ENCODE data around the gene STKLD1.

Gene STKLD1

DNA sequence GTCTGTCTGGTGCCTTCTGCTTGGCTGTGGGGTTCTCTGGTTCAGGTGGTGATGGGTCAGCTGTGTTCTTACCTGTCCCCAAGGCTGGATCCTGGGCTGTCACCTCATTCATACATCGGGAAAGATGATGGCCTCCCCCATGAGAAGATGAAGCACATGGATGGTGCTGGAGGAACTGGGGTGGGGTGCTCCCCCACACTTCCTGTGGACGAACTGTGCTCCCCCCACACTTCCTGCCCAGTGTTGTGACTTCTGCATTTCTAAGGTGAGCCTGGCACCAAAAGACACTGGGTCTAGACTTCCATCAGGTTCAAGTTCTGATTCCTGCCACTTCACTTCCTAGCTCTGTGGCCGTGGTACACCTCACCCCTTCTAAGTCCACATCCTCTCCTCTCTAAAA lies 35.9 kb upstream of the STKLD1 start:
- Mint-ChIP-seq H3K9me3 (no peaks in the 10 kb centered on the region), H3K4me3 (no peak overlapping the region), H3K36me3 (ENCODE audit: low read depth) (peaks cover 63% of the 10 kb centered on the region), H3K27ac (peak overlapping the region; percentile 34), H3K27me3 (no peaks in the 10 kb centered on the region), H3K4me1 (ENCODE audit: low read depth) (peaks cover 60% of the 10 kb centered on the region)

DNA sequence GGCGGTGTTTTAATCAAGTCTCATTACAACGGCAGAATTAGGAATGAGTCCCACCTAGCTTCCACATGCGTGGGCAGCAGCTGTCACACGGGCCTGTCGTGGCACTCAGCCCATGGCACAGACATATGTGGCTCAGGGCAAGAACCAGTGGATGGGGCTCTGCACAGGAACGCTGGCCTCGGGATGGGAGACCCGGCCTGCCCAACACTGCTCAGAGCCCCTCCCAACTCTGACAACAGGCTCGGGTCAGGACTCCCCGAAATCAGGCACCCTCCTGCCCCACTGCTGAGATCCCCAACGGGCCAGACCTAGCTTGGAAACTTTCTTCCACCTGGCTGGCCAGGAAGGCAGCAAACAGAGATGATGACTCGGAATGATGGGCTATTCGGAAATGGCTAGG lies 35.2 kb upstream of the STKLD1 start:
- Mint-ChIP-seq H3K4me1 (ENCODE audit: low read depth) (peaks cover 56% of the 10 kb centered on the region), H3K36me3 (ENCODE audit: low read depth) (peaks cover 65% of the 10 kb centered on the region), H3K9me3 (no peaks in the 10 kb centered on the region), H3K4me3 (no peak overlapping the region), H3K27me3 (no peaks in the 10 kb centered on the region), H3K27ac (peak overlapping the region; percentile 34)

DNA sequence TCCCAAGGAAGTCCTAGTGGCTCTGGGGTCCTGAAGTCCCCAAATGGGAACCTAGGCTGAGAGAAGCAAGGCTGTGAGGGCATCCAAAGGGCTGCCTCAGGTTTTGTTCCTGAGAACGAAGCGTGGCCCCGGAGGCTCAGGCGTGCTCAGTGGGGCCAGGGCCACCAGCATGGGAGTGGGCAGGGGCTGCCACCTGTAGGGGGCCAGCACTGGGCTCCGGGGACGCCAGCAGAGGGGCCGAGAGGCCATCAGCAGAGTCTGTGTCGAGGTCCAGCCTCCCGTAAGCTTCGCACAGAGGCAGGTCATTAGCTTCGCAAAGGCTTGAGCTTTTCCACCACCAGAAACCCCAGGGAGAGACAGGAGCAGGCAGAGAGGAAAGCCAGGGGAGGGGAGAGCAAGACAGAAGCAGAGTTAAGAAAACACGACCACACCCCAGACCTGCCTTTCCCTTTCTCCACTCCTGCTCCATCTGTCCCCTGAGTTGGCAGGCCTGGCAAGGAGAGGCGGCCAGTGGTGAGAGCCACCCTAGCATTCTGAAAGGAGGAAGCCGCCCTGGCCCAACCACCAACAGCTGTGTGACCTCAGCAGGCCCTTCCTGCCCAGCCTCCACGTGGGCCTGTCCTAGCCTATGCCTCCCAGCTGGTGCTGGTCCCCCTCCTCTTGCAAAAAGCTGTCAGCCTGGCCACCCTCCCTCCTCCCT lies 34.6 kb upstream of the STKLD1 start:
- no peaks in the 10 kb centered on the region for H3K9me3 Mint-ChIP-seq
- H3K4me1 Mint-ChIP-seq (ENCODE audit: low read depth) = peaks cover 55% of the 10 kb centered on the region
- H3K27ac Mint-ChIP-seq = no peak overlapping the region
- no peaks in the 10 kb centered on the region for H3K27me3 Mint-ChIP-seq
- H3K36me3 Mint-ChIP-seq (ENCODE audit: low read depth) = peaks cover 65% of the 10 kb centered on the region
- no peak overlapping the region for H3K4me3 Mint-ChIP-seq

DNA sequence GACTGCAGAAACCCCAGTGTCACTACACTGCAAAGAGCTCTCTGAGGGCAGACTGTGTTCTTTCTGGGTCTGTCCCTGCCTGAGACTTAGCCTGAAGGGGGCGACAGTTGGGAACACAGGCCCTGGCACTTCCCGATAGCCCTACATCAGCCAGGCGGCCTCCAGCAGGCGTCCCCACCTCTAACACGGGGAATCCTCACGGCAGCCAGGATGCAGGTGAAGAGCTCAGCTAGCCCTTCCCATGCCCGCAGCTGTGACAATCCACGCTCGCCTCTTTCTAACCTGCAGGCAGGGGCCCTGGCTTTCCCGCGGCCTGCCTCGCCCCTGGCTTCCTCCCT lies 34.1 kb upstream of the STKLD1 start:
- Mint-ChIP-seq H3K4me1 (ENCODE audit: low read depth) (peaks cover 55% of the 10 kb centered on the region), H3K27me3 (no peaks in the 10 kb centered on the region), H3K27ac (no peak overlapping the region), H3K36me3 (ENCODE audit: low read depth) (peaks cover 69% of the 10 kb centered on the region), H3K9me3 (no peaks in the 10 kb centered on the region), H3K4me3 (no peak overlapping the region)

DNA sequence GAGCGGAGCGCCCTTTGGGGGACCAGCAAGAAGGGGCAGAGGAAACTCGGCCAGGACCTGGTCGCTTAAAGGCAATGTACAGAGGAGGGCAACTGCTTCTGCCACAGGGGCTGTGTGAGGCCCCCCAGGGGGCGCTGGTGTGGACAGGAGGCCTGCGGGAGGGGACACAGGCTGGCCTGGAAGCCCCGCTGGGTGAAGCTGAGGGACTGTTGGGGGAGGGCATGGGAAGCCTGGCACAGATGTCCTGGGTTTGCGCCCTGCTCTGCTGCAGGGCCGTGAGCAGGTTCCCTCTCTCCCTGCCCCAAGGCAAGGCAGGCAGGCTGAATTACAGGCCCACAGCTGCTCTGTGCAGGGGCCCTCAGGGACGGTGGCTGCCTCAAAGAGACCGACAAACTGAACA lies 33.6 kb upstream of the STKLD1 start:
- no peak overlapping the region for H3K27ac Mint-ChIP-seq
- peaks cover 70% of the 10 kb centered on the region for H3K36me3 Mint-ChIP-seq (ENCODE audit: low read depth)
- no peaks in the 10 kb centered on the region for H3K27me3 Mint-ChIP-seq
- H3K4me1 Mint-ChIP-seq (ENCODE audit: low read depth) = peaks cover 54% of the 10 kb centered on the region
- no peak overlapping the region for H3K4me3 Mint-ChIP-seq
- H3K9me3 Mint-ChIP-seq = no peaks in the 10 kb centered on the region

DNA sequence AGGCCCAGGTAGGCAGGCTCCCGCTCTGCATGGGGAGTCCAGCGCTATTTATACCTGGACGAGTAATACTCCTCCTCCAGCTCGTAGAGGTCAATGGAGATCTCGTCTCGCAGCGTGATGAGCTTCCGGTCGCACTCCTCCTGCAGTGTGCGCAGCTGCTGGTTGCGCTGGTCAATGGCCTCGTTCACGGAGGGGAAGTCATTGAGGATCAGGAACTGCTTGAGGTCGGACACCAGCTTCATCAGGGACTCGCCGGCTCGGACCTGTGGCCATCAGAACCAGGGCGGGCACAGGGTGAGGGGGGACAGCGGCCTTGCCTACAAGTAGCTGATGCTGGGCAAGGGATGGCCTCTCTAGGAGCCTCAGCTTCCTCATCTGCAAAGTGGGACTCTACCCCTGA lies 32.1 kb upstream of the STKLD1 start:
- peaks cover 77% of the 10 kb centered on the region for H3K36me3 Mint-ChIP-seq (ENCODE audit: low read depth)
- no peaks in the 10 kb centered on the region for H3K27me3 Mint-ChIP-seq
- H3K9me3 Mint-ChIP-seq = no peaks in the 10 kb centered on the region
- H3K4me1 Mint-ChIP-seq (ENCODE audit: low read depth) = peaks cover 54% of the 10 kb centered on the region
- H3K27ac Mint-ChIP-seq = no peak overlapping the region
- no peak overlapping the region for H3K4me3 Mint-ChIP-seq

DNA sequence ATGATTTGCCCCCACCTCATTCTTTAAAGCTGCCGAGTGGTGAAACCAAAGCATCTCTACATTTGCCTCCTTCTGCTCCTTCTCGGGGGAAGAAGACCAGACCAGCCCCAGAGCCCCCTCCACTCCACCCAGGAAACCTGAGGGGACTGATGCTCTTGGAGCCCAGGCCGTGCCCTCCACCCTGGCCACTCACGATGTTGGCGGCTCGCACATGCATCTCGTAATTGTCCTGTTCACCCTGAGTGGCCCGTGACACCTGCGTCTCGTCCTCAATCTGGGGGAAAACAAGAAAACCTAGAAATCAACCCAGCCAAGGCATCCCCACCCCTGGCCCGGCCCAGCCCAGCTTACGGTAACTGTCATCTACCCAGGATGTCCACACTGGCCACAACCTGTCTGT lies 31.2 kb upstream of the STKLD1 start:
- peaks cover 77% of the 10 kb centered on the region for H3K36me3 Mint-ChIP-seq (ENCODE audit: low read depth)
- peaks cover 54% of the 10 kb centered on the region for H3K4me1 Mint-ChIP-seq (ENCODE audit: low read depth)
- no peaks in the 10 kb centered on the region for H3K27me3 Mint-ChIP-seq
- no peaks in the 10 kb centered on the region for H3K9me3 Mint-ChIP-seq
- no peak overlapping the region for H3K4me3 Mint-ChIP-seq
- H3K27ac Mint-ChIP-seq = no peak overlapping the region

DNA sequence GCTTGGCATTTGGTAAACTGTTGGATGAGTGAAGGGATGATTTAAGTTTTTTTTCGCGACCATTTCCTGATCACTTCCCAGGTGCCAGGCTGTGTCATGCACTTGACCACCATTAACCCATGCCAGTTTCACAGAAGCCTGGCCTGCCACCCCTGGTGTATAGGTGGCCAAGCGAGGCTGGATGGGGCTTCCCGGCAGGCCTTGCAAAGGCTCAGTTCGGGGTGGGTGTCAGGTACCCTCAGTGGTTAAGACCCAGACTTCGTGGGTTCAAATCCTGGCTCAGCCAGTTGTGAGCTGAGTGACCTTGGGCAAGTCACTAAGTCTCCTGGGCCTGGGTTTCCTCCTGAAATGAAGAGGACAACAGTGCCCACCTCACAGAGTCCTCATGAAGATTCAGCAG lies 30.6 kb upstream of the STKLD1 start:
- H3K4me3 Mint-ChIP-seq = peak overlapping the region; percentile 97
- H3K27ac Mint-ChIP-seq = no peak overlapping the region
- peaks cover 54% of the 10 kb centered on the region for H3K4me1 Mint-ChIP-seq (ENCODE audit: low read depth)
- H3K27me3 Mint-ChIP-seq = no peaks in the 10 kb centered on the region
- no peaks in the 10 kb centered on the region for H3K9me3 Mint-ChIP-seq
- H3K36me3 Mint-ChIP-seq (ENCODE audit: low read depth) = peaks cover 77% of the 10 kb centered on the region

DNA sequence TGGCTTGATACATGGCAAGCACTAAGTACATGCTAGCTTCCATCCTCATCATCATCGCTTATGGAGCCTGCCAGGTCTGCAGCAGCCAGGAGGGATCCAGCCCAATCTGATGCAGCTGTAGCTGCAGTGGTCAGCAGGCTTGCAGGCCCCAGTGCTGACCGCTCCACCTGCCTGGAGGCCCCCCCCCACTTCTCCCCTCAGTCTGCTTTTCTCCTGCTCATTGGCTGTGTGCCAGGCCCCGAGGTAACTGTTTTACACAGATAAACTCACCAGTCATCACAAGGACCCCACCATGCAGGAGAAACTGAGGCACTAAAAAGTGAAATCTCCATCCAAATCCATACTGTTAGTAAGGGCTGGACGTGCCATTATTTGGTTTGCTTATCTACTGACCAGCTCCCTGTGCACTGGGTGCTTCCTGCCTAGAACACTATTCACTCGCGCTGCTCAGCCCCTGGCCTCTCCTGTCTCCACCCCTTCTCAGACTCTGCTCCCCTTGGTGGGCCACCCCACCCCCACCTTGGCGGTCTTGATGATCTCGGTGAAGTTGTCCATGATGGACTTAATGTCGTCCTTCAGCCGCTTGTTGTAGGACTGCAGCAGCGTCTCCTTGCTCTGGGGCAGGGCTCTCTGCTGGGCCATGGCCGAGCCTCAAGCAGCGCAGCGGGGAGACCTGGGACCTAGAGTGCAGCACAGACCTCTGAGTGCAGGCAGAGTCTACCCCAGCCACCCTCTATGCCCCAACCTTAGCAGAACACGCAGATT lies 30.0 kb upstream of the STKLD1 start:
- Mint-ChIP-seq H3K36me3 (ENCODE audit: low read depth) (peaks cover 77% of the 10 kb centered on the region), H3K27me3 (no peaks in the 10 kb centered on the region), H3K27ac (peak overlapping the region; percentile 83), H3K4me3 (peak overlapping the region; percentile 97), H3K4me1 (ENCODE audit: low read depth) (peaks cover 50% of the 10 kb centered on the region), H3K9me3 (no peaks in the 10 kb centered on the region)

DNA sequence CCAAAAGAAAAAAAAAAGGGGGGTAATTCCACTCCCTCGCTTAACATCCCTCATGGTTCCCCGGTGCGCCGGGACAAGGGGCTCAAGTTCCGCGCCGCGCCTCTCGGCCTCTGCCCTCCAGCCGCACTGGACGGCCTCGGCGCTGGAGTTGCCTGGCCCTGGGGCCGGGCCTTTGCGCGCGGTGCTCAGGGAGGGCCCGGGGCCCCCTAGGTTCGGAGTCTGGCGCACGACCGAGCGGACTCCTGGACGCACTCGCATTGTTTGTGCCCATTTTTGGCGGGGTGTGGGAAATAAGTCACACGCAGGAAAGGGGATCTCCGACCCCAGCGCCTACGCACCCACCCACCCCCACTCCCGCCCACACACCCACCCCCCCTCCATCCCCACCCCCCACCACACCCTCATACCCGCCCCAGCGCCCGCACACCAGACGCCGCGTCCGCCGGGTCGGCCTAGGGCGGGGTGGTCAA lies 28.6 kb upstream of the STKLD1 start:
- H3K9me3 Mint-ChIP-seq = no peaks in the 10 kb centered on the region
- peaks cover 90% of the 10 kb centered on the region for H3K36me3 Mint-ChIP-seq (ENCODE audit: low read depth)
- H3K4me3 Mint-ChIP-seq = peak overlapping the region; percentile 97
- H3K4me1 Mint-ChIP-seq (ENCODE audit: low read depth) = peaks cover 46% of the 10 kb centered on the region
- no peaks in the 10 kb centered on the region for H3K27me3 Mint-ChIP-seq
- peak overlapping the region; percentile 99 for H3K27ac Mint-ChIP-seq

DNA sequence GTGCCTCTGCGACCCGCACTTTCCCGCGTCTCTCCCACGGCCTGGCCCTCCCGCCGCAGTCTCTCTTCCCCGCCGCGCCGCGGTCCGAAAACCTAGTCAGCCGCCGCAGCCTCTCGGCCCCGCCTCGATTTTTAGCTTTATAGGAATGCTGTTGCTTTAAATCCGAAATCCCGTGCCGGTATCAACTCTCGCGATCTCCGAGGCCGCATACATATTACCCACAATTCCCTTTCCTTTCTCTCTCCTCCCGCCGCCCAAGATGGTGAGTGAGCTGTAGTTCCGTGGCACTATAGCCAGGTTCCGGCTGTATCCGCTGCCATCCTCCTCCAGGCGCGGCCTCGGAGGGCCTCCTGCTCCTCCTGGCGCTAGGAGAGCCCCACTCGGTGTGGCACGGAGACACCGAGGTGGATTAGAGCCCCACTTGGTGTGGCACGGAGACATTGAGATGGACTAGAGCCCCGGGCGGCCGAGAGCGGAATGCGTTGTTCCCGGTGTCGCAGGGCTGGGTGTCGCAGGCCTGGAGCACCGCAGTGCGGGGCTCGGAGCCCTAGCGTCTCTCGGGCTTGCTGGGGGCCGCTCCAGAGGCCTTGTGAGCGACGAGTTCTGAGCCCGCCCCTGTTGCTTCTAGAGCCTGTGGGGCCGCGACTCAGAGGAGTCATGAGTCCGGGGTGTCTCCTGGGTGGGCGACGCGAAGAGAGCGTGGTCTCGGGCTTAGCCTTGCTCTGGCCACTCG lies 28.0 kb upstream of the STKLD1 start, which contains the start of the genes MED22 and RPL7A:
Gene MED22, minus strand, starts transcription at position 147 of the 733 bp plus-strand sequence. CDS start 1,469 bp downstream, outside the sequence.
Gene RPL7A, plus strand, starts transcription at position 234 of the 733 bp plus-strand sequence. Its CDS starts 26 bp downstream, at position 260.
- Mint-ChIP-seq H3K27me3 (no peaks in the 10 kb centered on the region), H3K4me1 (ENCODE audit: low read depth) (peaks cover 50% of the 10 kb centered on the region), H3K36me3 (ENCODE audit: low read depth) (peaks cover 89% of the 10 kb centered on the region)

DNA sequence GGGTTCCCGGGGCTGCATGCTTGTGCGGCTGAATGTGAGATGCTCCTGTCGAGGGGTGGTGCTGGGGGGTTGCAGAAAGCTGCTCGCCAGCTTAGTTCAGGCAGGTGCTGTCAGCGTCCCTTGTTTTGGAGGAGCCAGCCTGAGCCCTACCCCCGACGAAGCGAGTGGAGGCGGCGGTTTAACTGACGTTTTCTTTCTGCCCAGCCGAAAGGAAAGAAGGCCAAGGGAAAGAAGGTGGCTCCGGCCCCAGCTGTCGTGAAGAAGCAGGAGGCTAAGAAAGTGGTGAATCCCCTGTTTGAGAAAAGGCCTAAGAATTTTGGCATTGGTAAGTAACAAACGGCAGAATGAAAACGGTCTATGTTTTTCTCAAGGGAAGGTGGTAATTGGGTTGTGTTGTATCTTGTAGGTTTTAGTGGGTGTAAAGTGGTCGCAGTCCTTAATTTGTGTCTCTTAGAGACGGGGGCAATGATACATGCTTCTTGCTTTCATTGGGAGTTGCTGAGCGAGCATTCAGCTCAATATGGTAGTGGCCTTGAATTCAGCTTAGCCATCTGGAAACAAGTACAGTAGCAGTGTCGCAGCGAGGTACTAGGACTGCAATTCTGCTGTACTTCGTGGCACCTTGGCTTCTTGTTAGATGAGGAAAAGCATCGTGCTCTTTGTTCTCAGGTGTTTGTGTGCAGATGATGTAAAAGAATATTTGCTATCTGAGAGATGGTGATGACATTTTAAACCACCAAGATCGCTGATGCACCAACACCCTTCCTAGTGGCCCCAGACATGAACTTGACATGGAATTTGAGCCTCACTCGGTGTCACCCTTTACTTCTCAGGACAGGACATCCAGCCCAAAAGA lies 27.2 kb upstream of the STKLD1 start:
- peaks cover 53% of the 10 kb centered on the region for H3K4me1 Mint-ChIP-seq (ENCODE audit: low read depth)
- peak overlapping the region; percentile 99 for H3K27ac Mint-ChIP-seq
- H3K9me3 Mint-ChIP-seq = no peaks in the 10 kb centered on the region
- peak overlapping the region; percentile 97 for H3K4me3 Mint-ChIP-seq
- H3K36me3 Mint-ChIP-seq (ENCODE audit: low read depth) = peaks cover 85% of the 10 kb centered on the region
- H3K27me3 Mint-ChIP-seq = no peaks in the 10 kb centered on the region

More for the DNA sequence above, 28.0 kb upstream of the STKLD1 start, which contains the start of the genes MED22 and RPL7A:
- peak within 1 kb of the TSS; percentile 99 for H3K27ac Mint-ChIP-seq
- no peaks in the 10 kb centered on the region for H3K9me3 Mint-ChIP-seq
- H3K4me3 Mint-ChIP-seq = peak within 1 kb of the TSS; percentile 97

DNA sequence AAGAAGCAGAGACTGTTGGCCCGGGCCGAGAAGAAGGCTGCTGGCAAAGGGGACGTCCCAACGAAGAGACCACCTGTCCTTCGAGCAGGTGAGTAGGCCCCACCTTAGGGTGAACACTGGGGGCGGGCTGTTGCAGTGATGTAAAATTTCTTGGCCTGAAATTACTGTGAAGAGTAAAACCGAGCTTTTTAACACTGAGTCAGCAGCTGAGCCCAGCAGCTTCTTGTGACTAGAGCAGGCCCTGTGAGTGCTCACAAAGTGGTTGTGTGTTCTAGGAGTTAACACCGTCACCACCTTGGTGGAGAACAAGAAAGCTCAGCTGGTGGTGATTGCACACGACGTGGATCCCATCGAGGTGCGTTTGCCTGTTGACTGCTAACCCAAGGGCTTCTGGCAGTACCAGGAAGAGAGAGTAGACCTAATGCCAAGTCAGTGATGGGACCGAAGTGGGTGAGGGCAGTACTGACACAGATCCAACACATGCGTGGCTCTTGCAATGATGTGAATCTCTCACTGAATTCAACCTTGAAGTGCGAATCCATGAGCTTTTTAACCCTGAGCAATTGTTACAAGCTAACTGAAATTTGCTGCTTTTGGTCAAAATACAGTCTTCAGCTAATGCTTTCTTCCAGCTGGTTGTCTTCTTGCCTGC lies 26.1 kb upstream of the STKLD1 start:
- H3K4me3 Mint-ChIP-seq = peak overlapping the region; percentile 97
- H3K36me3 Mint-ChIP-seq (ENCODE audit: low read depth) = peaks cover 73% of the 10 kb centered on the region
- H3K27me3 Mint-ChIP-seq = no peaks in the 10 kb centered on the region
- no peaks in the 10 kb centered on the region for H3K9me3 Mint-ChIP-seq
- peak overlapping the region; percentile 99 for H3K27ac Mint-ChIP-seq
- H3K4me1 Mint-ChIP-seq (ENCODE audit: low read depth) = peaks cover 60% of the 10 kb centered on the region

DNA sequence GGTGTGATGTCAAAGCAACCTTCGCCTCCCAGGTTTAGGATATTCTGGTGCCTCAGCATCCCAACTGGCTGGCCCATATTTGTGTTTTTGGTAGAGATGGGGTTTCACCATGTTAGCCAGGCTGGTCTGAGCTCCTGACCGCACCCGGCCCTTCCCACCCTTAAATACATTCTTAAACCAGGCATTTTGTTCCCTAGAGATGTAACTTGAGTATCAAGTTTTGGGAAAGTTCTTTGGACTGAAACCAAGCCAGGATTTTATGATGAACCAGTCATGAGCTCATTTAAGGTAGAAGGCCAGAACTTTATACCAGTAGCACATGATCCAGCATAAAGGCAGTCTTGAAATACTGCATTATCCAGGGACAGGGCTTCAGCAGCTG lies 24.6 kb upstream of the STKLD1 start:
- Mint-ChIP-seq H3K27me3 (no peaks in the 10 kb centered on the region), H3K4me1 (ENCODE audit: low read depth) (peaks cover 59% of the 10 kb centered on the region), H3K4me3 (peak overlapping the region; percentile 3), H3K36me3 (ENCODE audit: low read depth) (peaks cover 60% of the 10 kb centered on the region), H3K27ac (peak overlapping the region; percentile 70), H3K9me3 (no peaks in the 10 kb centered on the region)

Measured in stimulated activated naive CD8-positive, alpha-beta T cell treated with anti-CD3 and anti-CD28 coated beads, Interleukin-15, Interleukin-2, amounts not matched to agents 100 ng/mL and 50 ng/mL, for 24 hours (primary cell).